Activated CD8-positive, alpha-beta memory T cell treated with anti-CD3 and anti-CD28 coated beads, Interleukin-2, amount 10 ng/mL, durations not matched to agents 7 days and 5 days (primary cell): Measurements from ENCODE around the gene CELA1. TPM values are rescaled to one million over a fixed set of nuclear protein-coding genes. Genes with fewer than 3 reads are reported as not detected.

Experiments
- total RNA-seq, 2 experiments: library from RNA; stranded (reverse); gene quantifications; one replicate each; pipeline ENCODE4 v1.2.3, GENCODE V29; 2021

Gene CELA1
- total RNA-seq, 2 experiments from 2014 or later: not detected

Other genes starting within 250 kb of the CELA1 start
- gene TFCP2, start 173.5 kb downstream of the CELA1 start, total RNA-seq: 10 to 100 TPM; 34.7 to 40.5 TPM
- gene POU6F1, start 128.6 kb downstream of the CELA1 start, total RNA-seq: 1 to 10 TPM; 3.6 to 5.4 TPM
- 100 to 1,000 TPM; 174 to 181 TPM for gene DAZAP2, start 107.9 kb downstream of the CELA1 start, total RNA-seq
- gene SMAGP, start 76.3 kb downstream of the CELA1 start, total RNA-seq: 1 to 10 TPM; 1.4 to 3.4 TPM
- 100 to 1,000 TPM; 109 to 147 TPM for gene BIN2, start 22.5 kb downstream of the CELA1 start, total RNA-seq
- 10 to 100 TPM; 43.9 to 47.9 TPM for gene GALNT6, start 44.7 kb upstream of the CELA1 start, total RNA-seq
- gene SLC4A8, start 78.2 kb upstream of the CELA1 start, total RNA-seq: 1 to 10 TPM; 9.1 to 9.2 TPM
- 1 to 10 TPM; 1.3 to 2.3 TPM for gene SCN8A, start 244.6 kb upstream of the CELA1 start, total RNA-seq